Activated gamma-delta T cell treated with anti-CD3 and anti-CD28 coated beads, Interleukin-2, amount 50 U/mL, for 16 hours (primary cell): ENCODE data around the gene BBIP1.

ENCODE experiments used
- DNase-seq: peaks from one replicate; pipeline ENCODE4 v3.0.0-alpha.2; 2020; ENCODE audit warnings: low read depth

Gene BBIP1, protein sequence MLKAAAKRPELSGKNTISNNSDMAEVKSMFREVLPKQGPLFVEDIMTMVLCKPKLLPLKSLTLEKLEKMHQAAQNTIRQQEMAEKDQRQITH

DNA sequence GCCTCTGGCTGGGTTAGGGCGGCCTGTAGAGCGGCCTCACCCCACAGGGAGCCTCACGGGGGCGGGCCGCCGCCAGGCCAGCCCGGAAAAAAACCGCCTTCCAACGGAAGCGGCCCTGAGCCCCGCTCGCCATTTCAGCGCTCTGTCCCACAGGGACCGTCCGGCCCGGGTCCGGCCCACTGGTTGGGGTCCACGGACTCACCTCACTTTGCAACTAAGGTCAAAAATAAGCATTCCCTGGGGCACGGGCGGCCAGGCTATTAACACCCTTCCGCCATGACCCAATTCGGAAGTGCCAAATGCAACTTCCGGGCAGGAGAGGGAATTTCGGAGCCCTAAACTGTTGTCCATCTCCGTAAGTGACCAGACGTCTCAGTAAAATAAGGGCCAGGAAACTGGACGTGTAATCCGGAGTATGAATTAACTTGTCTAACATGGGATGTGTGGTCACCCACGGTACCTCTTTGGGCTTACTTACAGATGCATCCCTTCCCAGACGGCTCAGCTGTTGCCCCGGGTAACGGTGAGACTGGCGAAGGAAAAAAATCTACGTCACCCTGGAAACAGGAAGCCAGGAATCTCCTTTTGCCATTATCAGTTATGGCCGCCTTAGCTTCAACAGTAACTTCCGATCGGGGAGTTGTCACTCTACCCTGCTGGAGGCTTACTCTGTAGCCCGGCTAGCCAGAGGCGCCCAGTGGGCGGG, at the start of gene BBIP1:
TSS of gene BBIP1 (minus strand) at position 538 of the 706 bp plus-strand sequence. CDS start 1,023 bp downstream, outside the sequence.
- no peak for DNase-seq

DNA sequence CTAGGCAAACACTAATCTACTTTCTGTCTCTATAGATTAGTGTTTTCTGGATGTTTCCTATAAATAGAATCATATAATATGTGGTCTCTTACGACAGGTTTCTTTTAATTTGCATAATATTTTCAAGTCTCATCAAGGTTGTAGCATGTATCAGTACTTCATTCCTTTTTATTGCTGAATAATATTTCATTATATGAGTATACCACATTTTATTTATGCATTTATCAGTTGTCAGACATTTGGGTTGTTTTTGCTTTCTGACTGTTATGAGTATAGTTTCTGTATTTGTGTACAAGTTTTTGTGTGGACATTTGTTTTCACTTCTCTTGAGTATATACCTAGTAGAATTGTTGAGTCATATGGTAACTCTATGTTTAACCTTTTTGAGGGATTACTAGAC, 48.7 kb upstream of the BBIP1 start:
- DNase-seq, result no peak

DNA sequence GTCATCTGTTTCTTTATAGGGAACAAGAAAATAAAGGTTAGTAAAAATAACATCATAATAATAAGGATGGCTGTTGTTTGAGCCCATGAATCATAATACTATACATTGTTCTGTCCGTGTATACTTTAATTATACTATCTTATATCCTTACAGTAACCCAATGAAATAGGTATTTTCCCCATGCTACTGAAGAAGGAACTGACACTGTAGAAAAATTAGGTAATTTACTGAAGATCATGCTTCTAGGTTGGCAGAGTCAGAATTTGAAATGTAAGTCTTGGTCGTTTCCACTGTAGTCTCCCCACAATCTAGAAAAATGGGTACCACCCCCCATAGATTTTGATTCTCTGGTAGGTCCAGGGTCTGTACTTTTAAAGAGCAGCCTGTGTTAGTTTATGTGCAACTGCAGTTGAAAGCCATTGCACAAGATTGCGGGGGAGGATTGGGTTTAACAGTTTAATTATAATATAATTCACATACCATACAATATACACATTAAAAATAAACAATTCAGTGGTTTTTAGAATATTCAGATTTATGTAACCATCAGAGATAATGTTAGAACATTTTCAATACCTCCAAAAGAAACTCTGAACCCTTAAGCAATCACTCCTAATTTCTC, 48.1 kb upstream of the BBIP1 start:
- no peak for DNase-seq

DNA sequence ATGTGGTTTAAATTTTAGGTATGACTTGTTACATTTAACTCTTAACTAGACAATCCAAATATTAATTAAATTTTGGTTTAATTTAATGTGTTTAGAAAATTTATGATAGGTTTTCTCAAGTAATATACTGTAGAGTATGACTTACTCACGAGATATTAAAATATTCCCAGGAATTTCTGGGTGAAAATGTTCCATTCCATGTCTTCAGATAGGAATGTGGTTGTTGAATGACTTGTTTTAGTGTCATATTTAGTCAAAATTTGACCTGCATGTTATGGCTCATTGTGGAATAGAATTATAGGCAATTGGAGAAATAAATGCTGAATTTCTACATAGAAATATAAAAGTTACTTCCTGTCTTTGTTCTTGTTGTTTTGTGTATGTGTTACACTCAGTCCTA, 47.2 kb upstream of the BBIP1 start:
- no peak for DNase-seq

DNA sequence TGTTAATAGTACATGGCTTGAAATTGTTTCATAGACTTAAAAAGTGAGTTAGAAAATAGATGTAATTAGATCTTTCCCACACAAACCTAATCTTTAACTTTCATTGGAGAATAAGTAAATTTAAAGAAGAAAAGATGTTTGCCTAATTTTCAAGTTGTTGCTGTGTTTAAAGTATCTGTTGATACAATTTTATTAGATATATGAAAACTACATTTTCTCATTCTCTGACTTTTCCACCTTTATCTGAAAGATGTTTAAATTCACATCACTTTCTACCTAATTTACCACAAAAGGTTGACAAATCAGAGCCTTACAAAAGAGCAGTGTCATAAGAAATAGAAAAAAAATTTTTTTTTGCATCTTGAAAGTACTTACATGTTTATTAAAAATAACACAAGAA, 46.2 kb upstream of the BBIP1 start:
- DNase-seq, result no peak

DNA sequence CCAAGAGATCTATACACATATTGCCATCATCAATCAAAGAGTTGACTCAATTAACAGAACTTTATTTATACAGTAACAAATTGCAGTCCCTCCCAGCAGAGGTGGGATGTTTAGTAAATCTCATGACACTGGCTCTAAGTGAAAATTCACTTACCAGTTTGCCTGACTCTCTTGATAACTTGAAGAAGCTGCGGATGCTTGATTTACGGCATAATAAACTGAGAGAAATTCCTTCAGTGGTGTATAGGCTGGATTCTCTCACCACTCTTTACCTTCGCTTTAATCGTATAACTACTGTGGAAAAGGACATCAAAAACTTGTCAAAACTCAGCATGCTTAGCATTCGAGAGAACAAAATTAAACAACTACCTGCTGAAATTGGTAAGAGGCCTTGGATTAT, 45.7 kb upstream of the BBIP1 start:
- no peak for DNase-seq

DNA sequence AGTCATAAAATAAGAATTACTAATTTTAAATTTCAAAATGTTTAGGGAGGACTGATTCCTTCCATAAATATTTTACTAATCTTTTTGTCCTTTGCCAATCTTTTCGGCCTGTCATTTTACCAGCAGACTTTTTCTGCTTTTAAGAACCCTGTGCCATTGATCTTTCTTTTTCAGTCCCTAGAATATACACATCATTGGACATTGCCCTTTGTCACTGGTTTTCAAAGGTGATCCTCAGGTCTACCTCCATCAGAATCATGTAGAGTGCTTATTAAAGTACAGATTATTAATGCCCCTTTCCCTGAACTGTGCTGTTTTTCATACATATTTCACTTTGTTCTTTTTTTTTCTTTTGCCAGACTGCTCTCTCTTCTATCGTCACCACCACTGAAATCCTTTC, 44.2 kb upstream of the BBIP1 start:
- no peak for DNase-seq

DNA sequence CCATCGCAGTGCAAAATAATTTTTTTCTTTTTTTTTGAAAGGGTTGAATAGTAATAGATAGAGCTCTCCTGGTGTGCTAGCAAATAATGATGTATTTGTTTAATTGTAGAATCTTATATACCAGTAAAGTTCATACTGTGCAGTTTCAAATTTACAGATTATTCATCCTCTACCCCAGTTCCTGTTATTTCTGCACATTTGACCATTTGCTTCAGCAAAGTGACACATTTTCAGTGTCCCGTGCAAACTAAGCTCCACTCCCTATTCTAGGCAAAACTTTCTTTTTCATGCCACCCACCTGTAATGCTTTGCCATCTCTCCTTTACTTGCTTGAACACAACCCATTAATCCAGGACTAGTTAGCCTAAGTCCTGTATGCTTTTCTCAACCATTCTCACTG, 43.5 kb upstream of the BBIP1 start:
- DNase-seq, result no peak

DNA sequence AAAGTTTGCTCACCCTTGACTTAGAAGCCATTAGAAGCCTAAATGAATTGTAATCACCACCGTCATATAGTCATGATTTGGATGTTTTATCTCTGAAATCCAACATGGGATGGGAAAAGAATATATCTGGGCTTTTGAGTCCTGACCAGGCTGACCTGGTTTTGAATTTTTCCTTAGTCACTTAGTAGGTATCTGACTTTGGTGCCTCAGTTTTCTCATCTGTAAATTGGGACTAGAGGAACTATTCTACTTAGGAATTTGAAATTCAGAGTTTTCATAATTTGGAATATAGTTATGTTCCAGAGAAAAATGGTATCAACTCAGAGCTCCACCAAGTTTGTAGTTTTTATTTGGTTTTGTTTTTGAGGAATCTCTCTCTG, 41.3 kb upstream of the BBIP1 start:
- DNase-seq, result no peak

DNA sequence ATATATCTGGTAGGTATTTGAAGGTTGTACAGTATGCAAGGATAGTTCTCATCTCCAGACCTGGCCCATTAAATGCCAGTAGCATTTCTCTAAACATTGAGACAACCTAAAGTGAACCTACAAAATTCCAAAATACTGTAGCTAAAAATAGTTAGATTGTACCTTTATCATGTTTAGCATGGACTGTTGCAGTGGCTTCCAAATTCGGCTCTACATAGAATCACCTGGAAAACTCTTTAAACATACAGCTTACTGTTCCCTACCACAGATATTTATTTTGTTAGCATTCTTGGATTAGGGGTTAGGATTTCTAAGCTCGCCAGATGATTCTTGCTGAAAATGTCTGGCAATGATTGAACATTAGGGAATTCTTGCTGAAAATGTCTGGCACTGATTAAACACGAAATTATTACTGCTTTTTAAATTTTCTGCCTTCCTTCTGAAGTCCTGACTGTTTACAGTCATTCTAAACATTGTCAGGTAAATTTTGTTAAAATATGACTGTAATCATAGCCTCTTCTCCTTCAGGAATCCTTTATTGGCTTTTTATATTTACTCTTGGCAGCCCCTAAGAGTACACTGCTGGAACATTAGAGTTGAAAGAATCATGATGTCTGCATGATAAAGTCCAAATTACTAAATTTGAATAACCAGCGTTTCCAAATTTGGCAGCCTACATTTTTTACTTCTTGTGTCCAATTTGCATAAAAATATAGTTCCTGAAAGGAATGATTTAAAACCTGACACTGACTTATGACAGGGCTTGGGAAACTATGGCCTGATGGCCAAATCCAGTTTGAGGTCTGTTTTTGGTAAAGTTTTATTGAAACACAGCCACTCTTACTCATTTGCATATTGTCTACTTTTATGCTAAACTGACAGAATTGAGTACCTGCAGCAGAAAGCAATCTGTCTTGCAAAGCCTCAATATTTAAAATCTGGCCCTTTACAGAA, 40.7 kb upstream of the BBIP1 start:
- no peak for DNase-seq

DNA sequence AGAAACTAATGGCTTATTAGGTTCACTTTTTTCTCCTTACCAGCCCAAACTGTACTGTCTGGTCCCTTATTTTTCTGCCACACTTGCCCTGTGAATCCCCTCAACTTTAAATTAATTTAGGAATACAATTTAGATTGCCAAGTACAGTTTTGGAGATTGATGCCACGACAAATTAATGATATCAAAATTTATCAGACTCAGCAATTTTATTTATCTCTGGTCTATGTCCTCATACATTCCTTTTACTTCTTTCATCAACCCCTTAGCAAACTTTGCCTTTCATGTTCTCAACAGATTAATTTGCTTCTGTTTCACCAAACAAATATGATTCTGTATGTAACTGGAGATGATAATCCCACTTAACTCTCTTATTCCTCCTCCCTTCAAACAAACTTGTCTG, 38.6 kb upstream of the BBIP1 start:
- DNase-seq, result no peak

DNA sequence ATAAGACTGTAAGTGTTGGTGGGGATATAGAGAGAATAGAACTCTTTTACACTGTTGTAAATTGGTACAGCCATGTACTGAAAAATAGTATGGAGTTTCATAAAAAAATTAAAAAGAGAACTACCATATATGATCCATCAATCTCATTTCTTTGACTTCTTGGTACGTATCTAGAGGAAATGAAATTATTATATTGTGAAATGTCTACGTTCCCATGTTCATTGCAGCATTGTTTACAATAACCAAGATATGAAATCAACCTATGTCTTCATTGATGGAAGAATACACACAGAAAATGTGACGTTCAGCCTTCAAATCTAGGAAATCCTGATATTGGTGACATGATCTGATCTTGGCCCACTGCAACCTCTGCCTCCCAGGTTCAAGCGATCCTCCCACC, 32.4 kb upstream of the BBIP1 start:
- no peak for DNase-seq

DNA sequence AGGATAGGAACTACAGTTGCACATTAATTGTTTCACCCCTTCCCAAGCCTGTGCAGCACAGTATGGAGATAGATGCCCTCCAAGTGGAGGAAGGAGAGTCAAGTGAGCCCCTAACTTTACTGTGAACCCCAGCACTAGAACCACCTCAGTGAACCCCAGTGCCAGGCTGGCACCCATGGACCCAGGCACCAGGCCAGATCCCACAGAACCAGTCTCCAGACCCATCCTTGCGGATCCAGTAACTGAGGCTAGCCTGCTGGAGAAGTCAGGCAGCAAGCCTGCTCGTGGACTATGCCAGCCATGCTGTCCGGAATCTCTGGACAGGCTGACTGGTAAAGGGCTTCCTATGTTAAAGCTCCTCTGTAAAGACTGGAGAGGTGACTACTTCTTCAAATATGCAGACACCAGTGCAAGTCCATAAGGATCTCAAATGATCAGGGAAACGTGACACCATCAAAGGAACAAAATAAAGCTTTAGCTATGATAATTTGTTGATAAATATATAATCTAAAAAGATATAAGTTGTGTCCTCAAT, 28.1 kb upstream of the BBIP1 start:
- DNase-seq, result no peak

DNA sequence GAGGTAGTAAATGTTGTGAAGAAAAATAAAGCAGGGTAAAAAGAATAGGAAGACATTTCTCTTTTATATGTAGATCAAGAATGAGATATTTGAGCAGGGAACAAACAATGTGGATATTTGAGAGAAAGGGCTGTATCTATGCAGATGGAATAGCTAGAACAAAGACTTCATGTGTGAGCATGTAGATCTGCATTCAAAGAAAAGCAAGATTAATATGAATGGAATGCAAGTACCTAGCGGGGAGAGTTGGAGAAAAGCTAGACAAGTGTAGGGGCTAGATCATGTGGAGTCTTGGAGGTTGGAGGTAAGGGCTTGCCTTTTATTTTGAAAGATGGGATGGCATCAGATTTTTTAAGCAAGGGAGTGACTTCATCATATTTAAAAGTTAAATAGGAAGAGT, 27.5 kb upstream of the BBIP1 start:
- DNase-seq, result no peak

DNA sequence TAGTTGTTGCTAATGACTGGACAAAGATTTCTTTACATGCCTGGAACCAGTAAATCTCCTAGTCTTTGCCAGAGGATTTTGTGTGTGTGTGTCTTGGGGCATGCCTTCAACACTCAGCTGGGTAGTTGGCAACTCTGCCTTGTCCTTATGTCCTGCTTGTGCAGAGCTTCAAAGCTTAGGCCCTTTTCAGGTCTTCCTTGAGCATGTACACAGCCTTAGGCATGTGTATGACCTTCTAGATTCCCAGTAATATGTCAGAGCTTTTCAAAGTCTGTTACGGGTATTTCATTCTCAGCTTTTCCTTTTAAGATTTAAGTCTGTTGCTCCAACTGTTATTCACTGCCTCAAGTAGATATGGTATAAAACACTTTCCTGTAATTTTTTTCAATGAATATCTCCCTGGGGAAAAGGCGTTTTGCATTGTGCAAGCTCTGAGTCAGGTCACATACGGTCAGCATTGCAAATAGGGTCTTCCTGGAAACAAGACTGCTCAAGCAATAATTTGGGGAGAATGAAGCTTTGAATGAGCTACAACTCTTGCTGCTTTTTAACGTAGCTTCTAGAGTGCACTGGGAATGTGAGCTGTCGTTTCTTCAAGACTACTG, 25.9 kb upstream of the BBIP1 start:
- DNase-seq, result no peak

DNA sequence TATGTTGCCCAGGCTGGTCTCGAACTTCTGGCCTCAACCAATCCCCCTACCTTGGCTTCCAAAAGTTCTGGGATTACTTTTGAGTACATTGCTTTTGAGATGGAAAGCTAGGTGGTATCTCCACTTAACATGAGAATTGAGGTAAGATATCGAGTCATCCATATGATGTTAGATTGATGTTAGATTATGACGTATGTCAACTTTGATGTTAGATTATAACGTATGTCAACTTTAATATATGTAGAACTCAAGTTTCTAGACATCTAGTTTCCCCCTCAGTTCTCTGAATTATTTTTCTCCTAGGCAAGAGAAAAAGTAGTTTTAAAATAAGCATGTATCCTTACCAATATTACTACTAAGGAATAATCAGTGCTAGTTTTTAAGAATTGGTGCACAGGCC, 20.4 kb upstream of the BBIP1 start:
- DNase-seq, result no peak

DNA sequence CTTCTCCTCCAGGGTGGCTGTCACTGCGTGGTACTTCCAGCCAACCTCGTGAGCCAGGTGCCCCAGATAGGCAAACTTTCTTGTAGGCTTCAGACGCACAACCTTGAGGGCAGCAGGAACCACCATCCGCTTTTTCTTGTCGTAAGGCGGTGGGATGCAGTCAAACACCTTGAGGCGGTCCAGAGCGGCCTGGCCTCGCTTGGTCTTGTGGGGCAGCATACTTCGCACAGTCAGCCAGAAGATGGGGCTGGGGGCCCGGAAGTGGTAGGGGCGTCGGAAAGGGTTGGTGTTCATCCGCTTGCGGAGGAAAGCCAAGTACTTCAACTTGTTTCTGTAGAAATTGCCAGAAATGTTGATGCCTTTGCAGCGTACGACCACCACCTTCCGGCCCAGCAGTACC, 17.8 kb upstream of the BBIP1 start:
- no peak for DNase-seq

DNA sequence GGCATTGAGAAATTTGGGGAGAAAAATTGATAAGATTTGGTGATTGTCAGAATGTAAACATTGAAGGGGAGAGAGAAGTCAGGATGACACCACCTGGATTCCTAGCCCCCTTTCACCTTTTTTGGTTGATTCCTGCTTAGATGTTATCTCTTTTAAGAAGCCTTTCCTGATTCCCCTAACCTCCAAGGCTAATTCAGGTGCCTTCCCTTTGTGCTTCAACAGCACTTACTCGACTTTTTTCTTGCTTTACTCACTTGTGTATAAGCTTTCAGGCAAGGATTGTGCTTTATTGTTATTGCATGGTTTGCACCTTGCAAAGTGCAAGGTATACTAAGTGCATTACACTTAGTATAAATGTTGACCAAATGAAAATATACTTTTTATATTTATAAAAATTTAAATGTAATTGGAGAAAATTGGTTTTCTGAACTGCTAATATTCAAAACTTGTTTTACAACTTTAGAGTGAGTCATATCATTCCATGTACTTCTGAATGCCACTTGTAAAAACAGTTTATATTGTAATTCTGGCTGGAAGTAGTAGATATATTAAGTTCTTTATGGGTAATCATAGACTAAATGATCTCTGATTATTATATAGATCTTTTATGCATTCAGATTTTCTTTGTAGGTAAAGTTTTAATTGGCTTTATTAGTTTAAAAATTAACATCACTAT, 13.7 kb upstream of the BBIP1 start:
- no peak for DNase-seq

DNA sequence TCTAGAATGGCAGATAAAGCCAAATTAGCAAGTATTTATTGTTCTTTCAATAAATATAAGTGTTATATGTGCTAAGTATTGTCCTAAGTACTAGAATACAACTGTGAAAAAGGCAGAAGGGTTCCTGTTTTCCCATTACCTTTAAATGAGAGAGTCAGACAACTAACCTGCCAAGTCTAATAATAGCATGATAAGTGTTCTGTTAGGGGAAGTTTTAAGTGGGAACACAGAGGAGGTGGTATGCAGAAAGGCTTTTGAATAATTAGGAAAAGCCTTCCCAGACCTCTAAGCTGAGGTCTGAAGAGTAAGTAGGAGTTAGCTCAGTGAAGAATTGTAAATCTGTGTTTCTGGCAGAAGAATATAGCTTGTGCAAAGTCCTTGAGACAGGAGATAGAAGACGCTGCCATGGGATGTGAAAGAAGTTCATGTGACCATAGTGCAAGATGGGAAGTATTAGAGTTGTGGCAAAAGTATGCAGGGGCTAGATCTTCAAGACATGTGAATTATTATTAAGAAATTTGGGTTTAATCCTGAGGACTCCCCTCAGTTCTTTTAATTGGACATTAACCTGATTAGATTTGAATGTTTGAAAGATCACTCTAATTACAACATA, 12.9 kb upstream of the BBIP1 start:
- DNase-seq, result no peak

DNA sequence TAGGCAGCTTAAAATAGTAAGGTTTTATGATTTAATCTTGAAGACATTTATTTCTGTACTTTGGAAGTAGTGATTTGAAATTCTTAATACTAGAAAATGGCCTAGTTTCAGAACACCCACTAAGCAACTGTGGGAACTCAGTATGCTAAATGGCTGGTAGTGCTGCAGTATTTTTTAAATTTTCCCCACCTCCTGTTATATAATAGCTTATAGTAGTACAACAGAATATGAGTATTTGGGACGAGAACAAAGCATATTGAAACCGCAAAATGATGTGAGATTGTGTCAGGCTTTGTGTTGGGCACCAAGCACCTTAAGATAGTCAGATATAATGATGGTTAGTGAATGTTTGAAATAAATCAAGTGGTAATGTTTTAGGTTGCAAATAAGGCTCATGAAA, 8.5 kb upstream of the BBIP1 start:
- DNase-seq, result no peak

DNA sequence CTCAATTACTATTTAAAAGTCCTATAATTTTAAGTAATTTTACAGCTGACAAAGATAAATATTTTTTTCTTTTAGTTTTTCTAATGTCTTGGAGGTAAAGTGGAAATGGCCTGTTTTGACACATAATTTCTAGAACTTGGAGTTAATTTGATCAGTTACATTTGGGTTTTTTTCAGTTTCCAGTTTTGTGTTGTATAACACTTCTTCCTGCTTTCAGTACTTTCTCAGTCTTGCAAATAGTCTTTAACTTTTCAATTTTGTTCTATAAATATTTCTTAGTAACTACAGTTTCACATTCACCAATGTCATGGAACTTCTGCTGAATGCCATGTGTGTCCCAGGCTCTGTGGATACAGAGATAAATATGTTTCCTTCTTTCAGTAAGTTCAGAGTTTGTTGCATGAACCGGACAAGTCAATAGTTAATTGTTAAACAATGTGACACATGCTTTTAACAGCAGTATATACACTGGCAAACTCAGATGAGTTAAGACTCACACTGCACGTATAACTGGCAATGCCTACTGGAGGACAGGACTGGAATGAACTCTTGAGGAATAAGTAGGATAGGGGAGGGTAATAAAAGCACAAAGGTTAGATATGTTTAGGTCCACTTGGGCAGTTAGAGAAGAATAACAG, 5.0 kb upstream of the BBIP1 start:
- DNase-seq, result no peak
